Activated CD8-positive, alpha-beta memory T cell treated with anti-CD3 and anti-CD28 coated beads, Interleukin-2, amount 50 U/mL, for 1 hour (primary cell): ENCODE results near the gene MS4A4A.
"Not testable (repeated sequence)": the region's sequence is repeated elsewhere in the genome, so short reads cannot be mapped to it uniquely, and the experiment has no call there.

Source experiments
- DNase-seq: peaks from one replicate; pipeline ENCODE4 v3.0.0-alpha.2; 2020; ENCODE audit errors: extremely low read depth

The MS4A4A gene

GRCh38 chr11:60301884-60302283 lies 21.4 kb downstream of the MS4A4A start:
- DNase-seq = not testable (repeated sequence)

GRCh38 chr11:60303661-60304060 lies 23.2 kb downstream of the MS4A4A start:
- no peak for DNase-seq

GRCh38 chr11:60305906-60306619 lies 25.6 kb downstream of the MS4A4A start:
- DNase-seq = no peak

GRCh38 chr11:60307507-60308195 lies 27.2 kb downstream of the MS4A4A start:
- no peak for DNase-seq

- no peak for DNase-seq
These were observed 30.0 kb downstream of the MS4A4A start for GRCh38 chr11:60310407-60310998.

- no peak for DNase-seq
These were observed 34.3 kb downstream of the MS4A4A start for GRCh38 chr11:60314635-60315321.

- DNase-seq = no peak
These were observed 35.4 kb downstream of the MS4A4A start for GRCh38 chr11:60315871-60316270.

GRCh38 chr11:60316317-60316716 lies 35.9 kb downstream of the MS4A4A start:
- no peak for DNase-seq

GRCh38 chr11:60318726-60319125 lies 38.3 kb downstream of the MS4A4A start:
- no peak for DNase-seq

GRCh38 chr11:60321051-60321450 lies 40.6 kb downstream of the MS4A4A start:
- no peak for DNase-seq

GRCh38 chr11:60326955-60327354 lies 46.5 kb downstream of the MS4A4A start, which contains the start of gene MS4A6E:
TSS of gene MS4A6E (plus strand) at chr11:60327255. CDS start at chr11:60334896, 7,641 bp downstream.
- no peak for DNase-seq

GRCh38 chr11:60328460-60328859 lies 48.0 kb downstream of the MS4A4A start:
- DNase-seq = no peak

- DNase-seq = no peak
These were observed 52.4 kb downstream of the MS4A4A start for GRCh38 chr11:60332846-60333245.

GRCh38 chr11:60334005-60334620 lies 53.6 kb downstream of the MS4A4A start:
- DNase-seq = no peak

GRCh38 chr11:60336767-60337391 lies 56.4 kb downstream of the MS4A4A start:
- DNase-seq = no peak

- no peak for DNase-seq
These were observed 57.6 kb downstream of the MS4A4A start for GRCh38 chr11:60338053-60338452.

- DNase-seq = no peak
These were observed 58.9 kb downstream of the MS4A4A start for GRCh38 chr11:60339356-60339755.

- DNase-seq = no peak
These were observed 62.7 kb downstream of the MS4A4A start for GRCh38 chr11:60343094-60343704.

GRCh38 chr11:60344146-60344545 lies 63.7 kb downstream of the MS4A4A start:
- no peak for DNase-seq

- DNase-seq = no peak
These were observed 65.0 kb downstream of the MS4A4A start for GRCh38 chr11:60345489-60345888.
